Stimulated activated CD8-positive, alpha-beta memory T cell treated with anti-CD3 and anti-CD28 coated beads, Interleukin-2, amount 100 ng/mL, for 48 hours (primary cell): Measurements from ENCODE around the gene STRN4.
A peak's percentile ranks its signal among the peaks of the same experiment; 100 is the strongest.
"Not testable (repeated sequence)": the region's sequence is repeated elsewhere in the genome, so short reads cannot be mapped to it uniquely, and the experiment has no call there.

Source experiments
- DNase-seq, 2 donors: peaks; one replicate each; pipeline ENCODE4 v3.0.0-alpha.2; 2020; ENCODE audit warnings: low read depth in 2 of 2

Gene STRN4

DNA sequence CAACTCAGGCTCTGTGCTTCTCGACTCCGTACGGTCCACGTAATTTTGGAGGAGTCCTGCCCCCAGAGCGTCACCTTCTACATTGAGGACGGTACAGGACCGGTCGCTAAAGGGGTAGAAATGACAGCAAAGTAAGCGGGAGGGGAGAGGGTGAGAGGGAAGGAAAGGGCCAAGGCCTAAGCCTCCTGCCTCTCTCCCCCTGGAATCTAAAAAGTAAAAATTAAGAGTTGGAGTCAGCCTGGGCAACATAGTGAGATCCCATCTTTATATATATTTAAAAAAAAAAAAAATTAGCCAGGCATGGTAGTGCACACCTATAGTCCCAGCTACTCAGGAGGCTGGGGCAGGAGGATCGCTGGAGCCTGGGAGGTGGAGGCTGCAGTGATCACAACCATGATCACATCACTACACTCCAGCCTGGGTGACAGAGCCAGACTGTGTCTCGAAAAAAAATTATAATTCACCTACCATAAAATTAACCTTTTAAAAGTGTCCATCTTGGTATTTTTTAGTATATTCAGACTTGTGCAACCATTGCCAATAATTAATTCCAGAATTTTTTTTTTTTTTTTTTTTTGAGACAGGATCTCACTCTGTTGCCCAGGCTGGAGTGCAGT, 29.5 kb upstream of the STRN4 start:
- no peak for DNase-seq

DNA sequence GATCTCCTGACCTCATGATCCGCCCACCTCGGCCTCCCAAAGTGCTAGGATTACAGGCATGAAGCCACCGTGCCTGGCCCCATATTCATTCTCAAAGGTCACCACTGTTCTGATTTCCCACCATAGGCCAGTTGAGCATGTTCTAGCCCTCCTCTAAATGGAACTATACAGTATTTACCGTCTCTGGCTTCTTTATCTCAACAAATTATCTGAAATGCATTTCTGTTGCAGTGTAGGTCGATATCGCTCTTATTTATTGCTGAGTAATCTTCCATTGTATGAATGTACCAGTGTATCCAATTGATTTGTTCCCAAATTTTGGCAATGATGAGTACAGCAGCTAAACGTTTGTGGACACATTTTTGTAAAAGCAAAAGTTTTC, 26.8 kb upstream of the STRN4 start:
- no peak for DNase-seq

DNA sequence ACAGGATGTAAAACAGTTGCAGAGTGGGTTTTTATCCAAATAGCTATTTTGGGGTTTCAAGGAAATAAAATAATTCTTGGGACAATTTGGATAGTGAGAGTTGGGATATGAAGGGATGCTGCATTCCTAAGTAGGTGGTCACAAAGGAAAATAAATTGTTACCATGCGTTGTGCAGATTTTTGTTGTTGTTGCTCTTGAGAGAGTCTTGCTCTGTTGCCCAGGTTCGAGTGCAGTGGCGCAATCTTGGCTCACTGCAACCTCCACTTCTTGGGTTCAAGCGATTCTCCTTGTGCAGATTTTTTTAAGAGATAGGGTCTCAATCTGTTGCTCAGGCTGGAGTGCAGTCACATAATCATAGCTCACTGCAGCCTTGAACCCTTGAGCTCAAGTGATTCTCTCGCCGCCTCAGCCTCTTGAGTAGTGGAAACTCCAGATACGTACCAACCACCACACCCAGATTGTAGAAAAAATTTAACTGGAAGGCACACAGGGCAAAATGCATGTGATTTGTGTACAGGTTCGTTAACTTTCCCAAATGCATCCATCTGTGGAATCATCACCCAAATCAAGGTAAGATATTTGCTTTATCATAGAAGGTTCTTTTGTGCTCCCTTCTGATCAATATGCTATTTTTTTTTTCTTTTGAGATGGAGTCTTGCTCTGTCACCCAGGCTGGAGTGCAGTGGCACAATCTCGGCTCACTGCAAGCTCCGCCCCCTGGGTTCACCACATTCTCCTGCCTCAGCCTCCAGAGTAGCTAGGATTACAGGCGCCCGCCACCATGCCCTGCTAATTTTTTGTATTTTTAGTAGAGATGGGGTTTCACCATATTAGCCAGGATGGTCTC, 26.1 kb upstream of the STRN4 start:
- DNase-seq = no peak

DNA sequence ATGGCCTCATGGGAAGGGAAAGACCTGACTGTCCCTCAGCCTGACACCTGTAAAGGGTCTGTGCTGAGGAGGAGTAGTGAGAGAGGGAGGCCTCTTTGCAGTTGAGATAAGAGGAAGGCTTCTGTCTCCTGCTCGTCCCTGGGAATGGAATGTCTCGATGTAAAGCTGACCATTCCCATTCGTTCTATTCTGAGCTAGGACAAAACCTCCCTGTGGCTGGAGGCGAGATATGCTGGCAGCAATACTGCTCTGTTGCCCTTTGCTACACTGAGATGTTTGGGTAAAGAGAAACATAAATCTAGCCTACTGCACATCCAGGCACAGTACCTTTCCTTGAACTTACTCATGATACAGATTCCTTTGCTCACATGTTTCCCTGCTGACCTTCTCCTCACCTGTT, 22.5 kb upstream of the STRN4 start:
- DNase-seq = not testable (repeated sequence)

DNA sequence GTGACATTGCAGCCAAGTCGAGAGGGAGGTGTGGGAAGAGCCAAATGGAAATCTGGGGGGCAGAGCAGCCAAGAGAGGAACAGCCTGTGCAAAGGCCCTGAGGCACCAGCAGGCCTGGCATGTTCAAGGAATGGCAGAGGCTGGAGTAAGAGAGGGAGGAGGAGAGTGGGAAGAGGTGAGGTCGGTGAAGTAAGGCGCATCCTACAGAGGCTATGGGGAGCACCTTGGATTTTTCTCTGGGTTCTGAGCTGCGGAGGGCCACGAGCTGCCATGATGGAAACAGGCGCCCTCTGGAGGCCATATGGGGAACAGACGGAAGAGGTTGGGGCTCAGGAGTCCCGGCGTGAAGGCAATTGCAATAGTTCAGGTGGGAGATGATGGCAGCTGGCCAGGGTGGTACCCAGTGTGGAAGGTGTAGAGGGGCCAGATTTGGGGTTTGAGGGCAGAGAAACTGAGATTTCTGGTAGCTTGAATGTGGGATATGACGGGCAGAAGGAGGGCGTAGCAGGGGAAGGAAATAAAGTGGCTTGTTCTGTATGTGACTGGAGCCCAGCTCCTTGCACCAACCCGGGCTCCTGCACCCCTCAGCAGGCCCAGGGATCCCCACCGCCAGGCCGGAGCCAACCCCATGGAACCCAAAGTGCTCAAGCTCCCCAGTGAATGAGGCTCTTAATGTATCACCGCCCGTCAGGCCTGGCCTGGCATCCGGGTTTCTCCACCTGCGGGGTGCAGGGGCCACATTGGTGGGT, 20.5 kb upstream of the STRN4 start:
- peak in 1 of 2 donors; percentile 56 for DNase-seq

DNA sequence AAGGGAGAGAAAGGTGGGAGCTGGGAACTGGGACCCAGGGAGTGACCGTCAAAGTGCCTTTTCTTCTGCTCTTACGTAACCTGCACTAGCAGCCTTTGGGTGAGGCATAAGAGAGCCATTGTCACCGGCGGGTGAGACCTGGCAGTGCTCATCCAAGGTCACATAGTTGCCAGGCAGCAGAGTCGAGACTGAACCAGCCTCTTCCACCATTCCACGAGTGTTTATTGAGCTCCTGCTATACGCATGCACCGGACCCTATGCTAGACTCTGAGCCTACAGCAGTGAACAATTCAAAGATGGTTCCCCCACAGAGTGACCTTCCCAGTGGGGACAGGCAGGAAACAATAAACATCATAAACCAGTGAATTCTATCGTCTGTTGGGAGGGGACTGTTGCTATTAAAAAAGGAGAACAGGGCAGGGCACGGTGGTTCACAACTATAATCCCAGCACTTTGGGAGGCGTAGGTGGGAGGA, 18.6 kb upstream of the STRN4 start:
- DNase-seq = no peak

DNA sequence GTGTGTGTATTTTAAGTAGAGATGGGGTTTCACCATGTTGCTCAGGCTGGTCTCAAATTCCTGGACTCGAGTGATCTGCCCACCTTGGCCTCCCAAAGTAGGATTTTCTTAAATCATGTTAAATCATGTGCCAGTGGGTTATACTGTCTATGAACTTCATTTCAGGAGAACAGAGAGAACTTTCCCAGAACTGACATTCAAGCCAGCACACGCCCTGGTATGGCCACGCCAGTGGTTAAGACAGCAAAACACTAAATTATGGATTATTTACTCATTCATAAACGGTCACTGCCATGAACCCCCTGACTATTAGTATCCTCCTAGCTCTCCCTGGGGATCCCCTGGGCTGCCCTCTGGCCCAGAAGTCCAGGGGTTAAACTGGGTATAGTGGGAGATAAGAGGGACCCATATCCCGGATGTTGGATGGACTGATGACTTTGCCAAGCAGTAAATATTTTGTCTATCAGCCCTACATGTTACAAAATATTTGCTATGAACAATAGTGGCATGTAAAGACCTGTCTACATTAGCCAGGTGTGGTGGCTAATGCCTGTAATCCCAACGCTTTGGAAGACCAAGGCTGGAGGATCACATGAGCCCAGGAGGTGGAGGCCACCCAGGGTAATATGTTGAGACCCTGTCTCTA, 16.1 kb upstream of the STRN4 start:
- DNase-seq = no peak

DNA sequence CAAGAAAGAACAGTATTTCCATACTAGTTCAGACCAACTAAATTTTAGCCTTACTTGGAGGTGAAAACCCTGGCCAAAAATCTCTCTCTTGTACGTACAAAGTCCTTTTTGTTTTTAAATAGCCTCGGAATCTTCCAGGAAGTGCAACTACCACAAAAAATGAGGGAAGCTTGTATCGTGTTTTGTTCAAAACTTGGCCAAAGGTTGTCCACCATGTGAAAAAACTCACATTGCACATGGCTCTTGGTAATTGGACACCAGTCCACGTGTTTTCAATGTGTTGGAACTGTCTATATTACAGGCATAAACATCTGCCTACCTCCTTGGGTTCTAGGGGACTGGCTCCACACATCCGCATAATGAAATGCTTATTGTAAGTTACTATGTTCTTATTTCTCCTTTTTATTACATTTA, 15.2 kb upstream of the STRN4 start:
- no peak for DNase-seq

DNA sequence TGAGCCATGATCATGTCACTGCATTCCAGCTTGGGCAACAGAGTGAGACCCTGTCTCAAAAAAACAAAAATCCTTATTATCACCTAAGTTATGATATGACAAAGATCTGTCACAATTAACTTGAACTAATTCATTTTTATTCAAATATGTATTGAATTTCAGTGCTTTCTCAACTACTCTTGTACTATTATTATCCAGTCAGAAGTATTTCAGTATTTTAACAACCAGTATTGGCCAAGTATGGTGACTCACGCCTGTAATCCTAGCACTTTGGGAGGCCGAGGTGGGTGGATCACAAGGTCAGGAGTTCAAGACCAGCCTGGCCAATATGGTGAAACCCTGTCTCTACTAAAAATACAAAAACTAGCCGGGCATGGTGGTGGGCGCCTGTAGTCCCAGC, 14.6 kb upstream of the STRN4 start:
- DNase-seq = not testable (repeated sequence)

DNA sequence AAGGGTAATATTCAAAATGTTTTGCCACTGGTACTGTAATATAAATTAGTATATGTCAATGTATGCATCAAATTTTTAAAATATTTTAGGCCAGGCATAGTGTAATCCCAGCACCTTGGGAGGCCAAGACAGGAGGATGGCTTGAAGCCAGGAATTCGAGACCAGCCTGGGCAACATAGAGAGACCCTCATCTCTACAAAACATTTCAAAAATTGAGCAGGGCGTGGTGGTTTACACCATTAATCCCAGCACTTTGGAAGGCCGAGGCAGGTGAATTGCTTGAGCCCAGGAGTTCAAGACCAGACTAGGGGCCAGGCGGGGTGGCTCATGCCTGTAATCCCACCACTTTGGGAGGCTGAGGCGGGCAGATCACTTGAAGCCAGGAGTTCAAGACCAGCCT, 14.1 kb upstream of the STRN4 start:
- no peak for DNase-seq

DNA sequence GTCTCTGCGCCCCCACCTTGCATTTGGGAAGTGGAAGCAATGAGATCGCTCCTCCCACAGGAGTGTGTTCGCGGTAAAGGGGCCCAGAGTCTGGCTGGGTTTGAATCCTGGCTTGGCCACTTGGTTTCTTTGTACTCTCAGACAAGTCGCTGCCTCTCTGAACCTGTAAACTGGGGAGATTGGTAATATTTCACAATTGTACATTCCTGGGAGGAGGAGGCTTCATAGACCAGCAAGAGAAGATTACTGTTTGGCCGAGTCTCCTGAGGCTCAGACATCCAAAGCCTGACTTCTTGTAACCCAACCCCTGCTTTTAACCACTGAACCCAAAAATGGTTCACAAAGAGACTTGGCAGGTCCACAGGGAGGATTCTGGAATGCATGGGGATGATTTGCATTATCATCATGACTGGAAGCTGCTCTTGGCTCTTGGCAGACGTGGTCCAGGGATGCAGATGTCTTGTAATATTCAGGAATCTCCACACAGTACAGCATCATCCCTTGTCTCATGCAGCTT, 13.6 kb upstream of the STRN4 start:
- DNase-seq = no peak

DNA sequence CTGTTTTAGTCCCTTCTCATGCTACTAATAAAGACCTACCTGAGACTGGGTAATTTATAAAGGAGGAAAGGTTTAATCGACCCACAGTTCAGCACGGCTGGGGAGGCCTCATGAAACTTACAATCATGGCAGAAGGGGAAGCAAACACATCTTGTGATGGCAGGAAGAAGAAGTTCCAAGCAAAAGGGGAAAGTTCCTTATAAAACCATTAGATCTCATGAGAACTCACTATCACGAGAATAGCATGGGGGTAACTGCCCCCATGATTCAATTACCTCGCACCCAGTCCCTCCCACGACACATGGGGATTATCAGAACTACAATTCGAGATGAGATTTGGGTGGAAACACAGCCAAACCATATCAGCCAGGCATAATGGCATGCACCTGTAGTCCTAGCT, 13.0 kb upstream of the STRN4 start:
- no peak for DNase-seq

DNA sequence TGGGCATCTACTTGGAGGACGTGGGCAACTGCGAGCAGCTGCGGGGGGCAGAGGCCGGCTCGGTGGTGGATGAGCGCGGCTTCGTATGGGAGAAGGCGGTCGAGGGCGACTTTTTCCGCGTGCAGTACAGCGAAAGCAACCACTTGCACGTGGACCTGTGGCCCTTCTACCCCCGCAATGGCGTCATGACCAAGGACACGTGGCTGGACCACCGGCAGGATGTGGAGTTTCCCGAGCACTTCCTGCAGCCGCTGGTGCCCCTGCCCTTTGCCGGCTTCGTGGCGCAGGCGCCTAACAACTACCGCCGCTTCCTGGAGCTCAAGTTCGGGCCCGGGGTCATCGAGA, 10.3 kb upstream of the STRN4 start:
- DNase-seq = no peak

DNA sequence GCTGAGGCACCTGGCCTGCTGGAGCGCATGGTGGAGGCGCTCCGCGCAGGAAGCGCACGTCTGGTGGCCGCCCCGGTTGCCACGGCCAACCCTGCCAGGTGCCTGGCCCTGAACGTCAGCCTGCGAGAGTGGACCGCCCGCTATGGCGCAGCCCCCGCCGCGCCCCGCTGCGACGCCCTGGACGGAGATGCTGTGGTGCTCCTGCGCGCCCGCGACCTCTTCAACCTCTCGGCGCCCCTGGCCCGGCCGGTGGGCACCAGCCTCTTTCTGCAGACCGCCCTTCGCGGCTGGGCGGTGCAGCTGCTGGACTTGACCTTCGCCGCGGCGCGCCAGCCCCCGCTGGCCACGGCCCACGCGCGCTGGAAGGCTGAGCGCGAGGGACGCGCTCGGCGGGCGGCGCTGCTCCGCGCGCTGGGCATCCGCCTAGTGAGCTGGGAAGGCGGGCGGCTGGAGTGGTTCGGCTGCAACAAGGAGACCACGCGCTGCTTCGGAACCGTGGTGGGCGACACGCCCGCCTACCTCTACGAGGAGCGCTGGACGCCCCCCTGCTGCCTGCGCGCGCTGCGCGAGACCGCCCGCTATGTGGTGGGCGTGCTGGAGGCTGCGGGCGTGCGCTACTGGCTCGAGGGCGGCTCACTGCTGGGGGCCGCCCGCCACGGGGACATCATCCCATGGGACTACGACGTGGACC, 9.7 kb upstream of the STRN4 start:
- no peak for DNase-seq

DNA sequence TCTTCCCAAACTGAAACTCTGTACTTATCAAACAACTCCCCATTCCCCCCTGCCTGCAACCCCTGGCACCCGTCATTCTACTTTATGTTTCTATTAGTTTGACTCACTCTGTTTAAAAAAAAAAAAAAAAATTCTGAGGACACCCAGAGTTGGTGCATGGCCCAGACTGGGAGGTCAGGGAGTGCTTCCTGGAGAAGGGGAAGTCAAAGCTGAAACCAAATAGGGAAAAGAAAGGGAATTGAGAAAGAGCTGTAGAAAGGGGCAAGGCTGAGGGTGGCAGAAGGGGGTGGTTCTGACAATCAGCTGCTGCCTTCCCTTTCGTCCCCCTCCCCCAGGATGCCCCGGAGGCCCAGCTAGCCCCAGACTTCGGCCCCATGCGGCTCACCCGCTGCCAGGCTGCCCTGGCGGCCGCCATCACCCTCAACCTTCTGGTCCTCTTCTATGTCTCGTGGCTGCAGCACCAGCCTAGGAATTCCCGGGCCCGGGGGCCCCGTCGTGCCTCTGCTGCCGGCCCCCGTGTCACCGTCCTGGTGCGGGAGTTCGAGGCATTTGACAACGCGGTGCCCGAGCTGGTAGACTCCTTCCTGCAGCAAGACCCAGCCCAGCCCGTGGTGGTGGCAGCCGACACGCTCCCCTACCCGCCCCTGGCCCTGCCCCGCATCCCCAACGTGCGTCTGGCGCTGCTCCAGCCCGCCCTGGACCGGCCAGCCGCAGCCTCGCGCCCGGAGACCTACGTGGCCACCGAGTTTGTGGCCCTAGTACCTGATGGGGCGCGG, 9.0 kb upstream of the STRN4 start:
- DNase-seq = no peak

DNA sequence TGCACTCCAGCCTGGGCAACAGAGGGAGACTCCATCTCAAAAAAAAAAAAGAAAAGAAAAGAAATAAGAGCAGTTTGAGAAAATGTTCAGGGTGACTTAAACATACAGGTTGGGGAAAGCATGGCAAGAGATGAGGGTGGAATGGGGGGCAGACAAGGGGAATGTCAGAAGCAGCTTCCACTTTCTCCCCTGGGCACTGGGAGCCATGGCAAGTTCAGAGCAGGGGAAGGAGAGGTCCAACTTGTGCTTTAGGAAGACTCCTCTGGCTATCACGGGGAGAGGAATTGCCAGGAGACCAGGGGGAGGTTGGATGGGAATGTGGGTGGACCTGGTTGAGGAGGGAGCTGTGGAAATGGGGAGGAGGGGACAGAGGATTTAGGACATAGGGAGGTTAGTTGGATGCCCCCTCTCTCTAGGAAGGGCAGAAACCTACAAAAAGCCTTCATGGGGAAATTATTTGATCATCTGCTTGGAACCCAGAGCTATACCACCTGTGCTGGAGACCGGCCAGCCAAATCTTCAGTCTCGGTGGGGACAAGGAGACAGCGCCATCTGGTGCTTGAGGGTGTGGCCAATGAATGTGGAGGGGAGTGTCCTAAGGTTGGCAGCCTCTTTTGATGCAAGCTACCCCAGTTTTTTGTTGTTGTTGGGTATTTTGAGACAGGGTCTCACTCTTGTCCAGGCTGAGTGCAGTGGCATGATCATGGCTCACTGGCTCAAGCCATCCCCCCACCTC, 7.3 kb upstream of the STRN4 start:
- DNase-seq = peak; percentile 36 to 42

DNA sequence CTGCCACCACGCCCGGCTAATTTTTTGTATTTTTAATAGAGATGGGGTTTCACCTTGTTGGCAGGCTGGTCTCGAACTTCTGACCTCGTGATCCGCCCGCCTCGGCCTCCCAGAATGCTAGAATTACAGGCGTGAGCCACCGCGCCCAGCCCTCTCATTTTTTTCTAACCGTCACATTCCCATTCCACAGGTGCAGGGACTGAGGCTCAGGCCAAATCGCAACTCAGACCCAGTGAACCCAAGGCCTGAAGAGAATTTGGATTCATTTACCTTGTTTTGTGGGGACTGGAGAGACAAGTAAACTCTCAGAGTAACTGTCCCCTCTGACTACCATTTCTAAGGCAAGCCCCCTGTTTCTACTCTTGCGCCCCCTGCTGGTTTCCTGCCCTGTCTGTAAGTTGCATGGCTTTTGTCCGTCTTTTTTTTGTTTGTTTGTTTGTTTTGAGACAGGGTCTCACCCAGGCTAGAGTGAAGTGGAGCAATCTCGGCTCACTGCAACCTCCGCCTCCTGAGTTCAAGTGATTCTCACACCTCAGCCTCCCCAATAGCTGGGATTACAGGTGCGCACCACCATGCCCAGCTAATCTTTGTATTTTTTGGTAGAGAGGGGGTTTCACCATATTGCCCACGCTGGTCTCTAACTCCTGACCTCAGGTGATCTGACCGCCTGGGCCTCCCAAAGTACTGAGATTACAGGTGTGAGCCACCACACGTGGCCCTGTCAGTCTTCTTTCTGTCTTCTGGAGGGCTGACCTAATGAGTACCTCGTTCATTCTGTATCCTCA, 2.3 kb upstream of the STRN4 start:
- peak; percentile 71 to 73 for DNase-seq

DNA sequence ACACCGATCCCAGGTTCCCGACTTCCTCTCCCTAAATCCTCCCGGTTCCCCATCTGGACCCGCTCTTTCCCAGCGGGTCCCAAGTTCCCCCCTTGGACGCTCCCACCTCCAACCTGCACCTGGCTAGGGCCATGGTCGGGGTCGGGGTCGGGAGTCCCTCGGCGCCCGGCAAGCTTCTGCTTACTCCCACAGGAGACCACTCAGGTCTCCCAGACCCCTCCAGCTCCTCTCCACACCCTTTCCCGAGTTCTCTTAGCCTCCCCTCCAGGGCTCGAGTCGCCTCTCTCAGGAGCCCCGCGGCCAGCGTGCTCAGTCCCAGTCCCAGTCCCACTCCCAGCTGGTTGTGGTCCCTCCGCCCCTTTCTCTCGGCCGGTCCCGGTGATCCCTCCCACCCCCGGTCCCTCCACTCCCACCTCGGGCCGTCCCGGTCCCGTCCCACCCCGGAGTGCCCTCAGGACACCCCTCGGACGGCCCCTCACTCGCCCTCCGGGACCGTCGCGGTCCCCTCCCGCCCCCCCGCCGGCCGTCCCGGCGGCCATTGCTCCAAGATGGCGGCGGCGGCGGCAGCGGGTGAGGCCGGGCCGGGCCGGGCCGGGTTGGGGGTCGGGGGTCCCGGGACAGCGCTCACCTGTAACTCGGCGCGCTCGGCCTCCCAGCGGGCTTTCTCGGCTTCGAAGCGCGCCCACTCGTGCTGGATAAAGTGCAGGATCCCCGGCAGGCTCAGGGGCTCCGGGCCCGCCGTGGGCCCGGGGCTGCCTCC, 549 bp downstream of the STRN4 start, which contains the start of gene FKRP:
Gene FKRP, plus strand, starts transcription at position 537 of the 760 bp plus-strand sequence. CDS start 9,394 bp downstream, outside the sequence.
- DNase-seq = no peak
